CD4-positive, alpha-beta T cell treated with Interleukin-12 subunit alpha and Interleukin-12 subunit beta, for 1 hour (primary cell): ENCODE data around the gene DNAJC24.

ENCODE experiments used
- DNase-seq: peaks from one replicate; pipeline ENCODE4 v3.0.0-alpha.2; 2020

DNAJC24 gene

DNA sequence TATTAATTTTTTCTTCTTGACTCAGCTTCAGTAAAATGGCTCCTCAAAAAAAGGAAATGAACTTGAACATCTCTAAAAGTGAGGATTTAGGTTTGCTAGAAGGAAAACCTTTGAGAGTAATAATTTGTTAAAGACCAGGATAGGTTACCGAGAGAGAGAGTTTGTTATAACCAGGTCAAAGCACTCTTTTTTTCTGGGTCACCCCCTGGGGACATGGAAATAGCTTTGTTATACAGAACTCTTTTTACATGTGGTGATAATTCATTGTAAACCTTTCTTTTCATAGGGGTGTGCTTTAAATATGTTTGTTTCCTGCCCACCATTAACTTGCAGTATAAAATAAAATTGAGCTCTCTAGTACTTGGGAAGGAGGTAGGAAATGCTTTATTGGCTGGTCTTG is 47.7 kb downstream of the DNAJC24 start:
- DNase-seq: no peak

DNA sequence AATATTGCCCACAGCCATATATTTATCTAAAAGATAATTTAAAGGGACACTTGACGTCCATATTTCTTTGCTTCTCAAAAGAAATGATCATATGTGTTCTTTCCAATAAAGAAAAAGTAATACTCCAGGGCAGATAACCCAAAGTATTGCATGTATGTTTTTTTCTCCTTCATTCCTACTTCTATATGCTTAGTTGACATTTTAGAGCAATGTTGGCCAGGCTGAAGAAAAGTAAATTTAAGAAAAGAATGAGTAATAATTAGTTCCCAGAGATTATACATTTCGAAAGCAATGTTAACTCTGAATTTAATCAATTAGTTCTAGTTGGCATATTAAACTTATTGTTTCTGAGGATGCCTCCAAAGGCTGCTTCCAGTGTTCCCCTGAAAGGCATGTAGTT is 48.2 kb downstream of the DNAJC24 start:
- DNase-seq: no peak

DNA sequence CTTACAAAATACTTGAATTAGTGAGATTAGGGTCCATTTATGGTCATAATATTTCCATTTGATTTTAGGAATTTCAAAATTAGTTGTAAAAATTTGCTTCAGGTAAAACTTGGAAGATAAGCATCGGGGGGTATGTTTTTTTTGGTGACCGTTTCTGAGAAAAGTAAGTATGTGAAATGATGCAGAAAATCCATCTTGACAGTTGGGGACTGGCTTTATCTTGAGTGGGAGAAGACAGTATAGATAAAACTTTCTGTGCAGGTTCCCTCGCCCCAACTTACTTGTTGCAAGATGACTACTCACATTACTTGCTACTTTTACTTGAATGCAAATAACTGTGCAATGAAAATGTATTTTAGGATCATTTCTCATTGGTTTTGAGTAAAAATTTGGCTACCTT is 49.5 kb downstream of the DNAJC24 start:
- DNase-seq: no peak

DNA sequence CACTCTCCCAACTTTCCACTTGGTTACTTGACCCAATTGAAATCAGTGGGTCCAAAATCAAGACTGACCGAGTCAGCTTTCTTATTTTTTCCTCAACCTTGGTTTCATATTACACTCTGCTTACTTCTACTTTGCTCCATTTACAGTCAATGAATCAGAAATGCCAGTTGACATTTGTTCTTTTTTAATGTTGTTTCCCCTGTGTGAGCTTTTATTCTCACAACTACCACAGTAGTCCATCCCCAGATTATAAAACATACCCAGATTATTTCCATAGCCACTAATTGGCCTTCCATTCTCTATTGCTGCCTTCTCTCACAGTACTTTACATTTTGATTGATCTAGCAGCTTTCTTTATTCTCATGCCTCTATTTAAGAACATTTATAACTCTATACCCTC is 50.0 kb downstream of the DNAJC24 start:
- no peak for DNase-seq

DNA sequence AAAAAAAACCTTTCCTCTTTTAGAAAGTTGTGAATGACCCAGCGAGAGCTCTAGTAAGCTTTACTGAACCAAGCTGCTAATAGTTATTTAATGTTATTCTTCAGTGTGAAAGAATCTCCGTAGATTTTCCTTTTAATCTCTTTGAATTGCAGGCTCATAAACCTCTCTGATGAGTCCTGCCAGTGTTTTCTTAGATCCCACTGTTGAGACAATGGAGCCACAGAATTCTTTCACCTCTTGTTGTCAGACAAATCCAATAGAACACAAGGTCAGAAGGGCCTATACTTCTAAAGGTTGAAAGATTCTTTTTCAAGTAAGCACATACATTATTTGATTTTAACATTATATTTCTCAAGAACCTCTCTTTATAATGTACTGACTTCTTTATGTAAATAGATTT is 52.2 kb downstream of the DNAJC24 start:
- no peak for DNase-seq

DNA sequence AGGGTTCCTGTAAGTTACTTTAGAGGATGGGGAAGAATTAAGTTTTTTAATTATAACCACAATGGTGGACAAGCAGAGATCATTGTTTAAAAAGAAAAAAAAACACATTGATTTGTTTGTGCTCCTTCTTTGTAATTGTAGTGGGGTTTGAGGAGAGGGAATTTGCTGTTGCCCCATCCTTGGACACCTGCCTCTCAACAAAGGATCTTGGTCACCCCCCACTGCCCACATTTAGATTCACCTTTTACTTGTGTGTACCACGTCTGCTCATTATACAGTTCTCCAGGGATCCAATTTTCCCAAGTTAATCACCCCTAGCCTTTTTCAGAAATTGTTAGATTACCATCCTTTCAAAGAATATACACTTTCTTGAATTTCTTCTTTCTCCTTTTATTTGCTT is 53.0 kb downstream of the DNAJC24 start:
- DNase-seq: no peak

DNA sequence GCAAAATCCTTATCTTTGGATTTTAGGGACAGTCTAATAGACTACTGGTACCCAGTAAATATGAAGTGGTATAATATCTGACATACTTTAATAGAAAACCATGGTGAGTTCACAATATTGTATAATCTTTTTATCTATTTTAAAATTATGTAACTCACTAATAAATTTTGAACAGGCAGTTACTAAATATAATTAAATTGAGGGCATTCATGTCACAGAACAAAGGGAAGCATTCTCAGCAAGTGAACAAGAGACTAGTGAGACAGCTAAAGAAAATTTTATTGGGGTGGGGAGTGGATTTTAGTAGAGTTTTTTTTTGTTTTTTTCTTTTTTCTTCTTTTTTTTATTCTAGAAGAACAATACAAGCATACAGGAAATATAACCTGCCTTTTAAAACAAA is 55.0 kb downstream of the DNAJC24 start:
- DNase-seq: no peak

DNA sequence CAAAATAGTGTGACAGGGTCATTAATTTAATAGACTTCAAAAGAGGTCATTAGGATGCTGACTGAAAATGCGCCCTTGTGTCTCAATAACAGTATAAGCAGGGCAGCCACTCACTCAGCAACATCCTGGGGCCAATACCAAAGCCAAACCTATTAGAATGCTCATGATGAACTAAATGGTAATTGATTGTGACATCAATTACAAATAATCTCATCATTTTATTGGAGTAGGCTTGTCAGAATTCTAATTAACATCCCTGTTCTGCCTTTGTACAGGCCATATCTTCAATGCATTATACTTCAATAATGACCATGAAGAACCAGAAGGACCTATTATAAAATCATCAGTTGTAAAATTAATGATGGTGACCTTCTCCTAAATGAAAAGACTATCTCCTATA is 64.2 kb downstream of the DNAJC24 start:
- no peak for DNase-seq

DNA sequence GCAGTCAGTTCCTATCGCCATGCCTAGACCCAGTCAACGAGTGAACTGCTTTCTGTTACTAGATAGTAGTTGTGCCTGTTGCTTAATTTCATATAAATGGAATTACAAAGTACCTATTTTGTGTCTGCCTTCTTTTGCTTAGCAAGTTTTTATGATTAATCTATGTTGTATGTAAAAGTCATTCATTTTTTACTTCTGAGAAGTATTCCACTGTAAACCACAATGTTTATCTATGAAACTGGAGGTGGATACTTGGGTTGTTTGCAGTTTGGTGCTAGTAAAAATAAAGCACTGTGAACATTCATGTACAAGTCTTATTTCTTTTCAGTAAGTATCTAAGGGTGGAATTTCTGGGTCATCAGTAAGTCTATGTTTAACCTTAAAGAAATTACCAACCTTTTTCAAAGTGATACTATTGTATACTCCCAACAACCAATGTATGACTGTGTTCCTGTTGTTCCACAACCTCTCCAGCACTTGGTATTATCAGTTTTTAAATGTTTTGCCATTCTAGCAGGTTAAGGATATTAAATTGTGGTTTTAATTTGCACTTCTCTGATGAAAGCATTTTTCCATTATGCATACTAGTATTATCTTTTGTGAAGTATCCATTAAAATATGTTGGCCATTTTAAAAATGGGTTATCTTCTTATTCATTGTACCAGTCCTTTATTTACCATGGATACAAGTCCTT is 68.2 kb downstream of the DNAJC24 start:
- DNase-seq: no peak

DNA sequence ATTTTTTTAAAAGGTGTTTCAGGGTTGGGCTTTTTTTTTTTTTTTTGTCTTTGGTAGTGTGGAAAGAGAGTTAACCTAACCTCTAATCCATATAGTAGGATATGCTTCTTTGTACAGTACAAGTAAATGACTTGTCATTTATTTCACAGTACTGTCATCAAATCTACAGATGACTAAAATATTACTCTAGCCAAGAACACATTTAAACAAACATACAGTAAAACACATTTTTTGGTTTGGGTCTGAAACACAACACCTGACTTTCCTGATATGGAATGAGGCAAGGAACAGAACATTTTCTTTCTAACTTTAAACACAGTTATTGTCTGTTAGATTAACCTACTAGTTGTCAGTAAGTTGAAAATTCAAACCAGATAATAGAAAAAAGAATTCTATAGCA is 71.6 kb downstream of the DNAJC24 start:
- no peak for DNase-seq

DNA sequence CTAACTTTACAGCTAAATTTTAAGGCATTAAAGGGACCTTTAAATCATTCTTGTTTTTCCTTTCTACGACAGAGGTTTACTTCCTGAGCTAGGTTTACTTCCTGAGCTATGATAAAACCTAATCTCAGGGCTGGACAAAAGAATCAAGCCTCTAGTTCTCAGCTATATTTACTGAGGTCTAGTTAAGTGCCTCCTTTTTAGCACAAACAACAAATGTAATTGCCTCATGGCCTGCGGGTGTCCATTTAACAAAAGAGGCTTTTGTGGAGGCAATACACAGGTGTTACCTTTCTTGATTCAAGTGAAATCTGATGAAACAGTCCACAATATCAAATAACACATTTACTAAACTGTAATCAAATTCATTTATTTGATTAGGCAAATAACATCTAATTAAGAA is 72.4 kb downstream of the DNAJC24 start:
- DNase-seq: no peak

DNA sequence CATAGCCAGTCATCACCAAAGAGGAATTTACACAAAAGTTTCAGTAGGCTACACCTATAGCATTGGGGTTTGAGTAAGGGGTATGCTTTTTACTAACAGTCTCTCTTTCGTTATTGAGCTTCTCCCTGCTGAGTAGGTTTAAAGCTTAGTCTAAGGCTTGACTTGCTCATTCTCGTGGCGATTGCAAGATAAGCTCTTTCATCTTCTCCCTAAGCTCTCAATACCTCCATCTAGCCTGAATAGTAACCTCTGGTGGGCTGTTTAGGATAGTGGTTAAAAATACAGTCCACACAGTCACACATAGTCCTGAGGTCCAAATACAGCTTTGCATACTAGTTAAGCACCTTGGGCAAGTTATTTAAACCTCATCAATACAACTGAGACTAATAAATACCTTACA is 74.1 kb downstream of the DNAJC24 start:
- no peak for DNase-seq

DNA sequence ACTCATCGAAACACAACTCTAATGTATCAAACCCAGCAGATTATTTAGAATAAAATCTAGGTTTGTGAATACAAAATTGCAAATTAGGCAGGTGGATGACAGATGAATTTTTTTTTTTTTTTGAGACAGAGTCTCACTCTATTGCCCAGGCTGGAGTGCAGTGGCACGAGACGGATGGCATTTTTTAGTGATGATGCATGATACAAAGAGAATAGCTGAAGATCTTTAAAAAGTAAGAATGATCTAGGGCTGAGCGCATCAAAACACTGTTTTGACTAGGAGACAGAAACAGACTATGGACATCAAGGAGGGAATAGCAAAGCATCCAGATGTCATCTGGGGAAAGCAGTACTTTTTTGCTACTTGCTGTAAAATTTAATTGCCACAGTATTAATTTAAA is 76.0 kb downstream of the DNAJC24 start:
- DNase-seq: no peak

DNA sequence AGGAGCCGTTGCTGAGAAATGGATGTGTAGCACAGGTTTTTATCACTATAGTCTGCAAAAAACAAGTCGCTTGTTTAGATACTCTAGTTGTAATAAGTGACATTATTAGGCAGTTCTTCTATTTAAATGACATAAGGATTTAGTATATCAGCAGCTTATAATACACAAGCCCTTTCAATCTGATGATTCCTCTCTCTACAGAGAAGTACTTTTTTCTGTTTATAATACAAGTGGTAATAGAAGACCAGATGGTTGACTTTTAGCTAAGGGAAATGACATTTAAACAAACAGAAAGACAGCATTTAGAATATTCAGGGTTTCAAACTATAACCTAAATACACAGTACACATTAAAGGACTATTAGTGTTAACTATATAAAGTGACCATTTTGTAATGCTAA is 79.4 kb downstream of the DNAJC24 start:
- DNase-seq: no peak

DNA sequence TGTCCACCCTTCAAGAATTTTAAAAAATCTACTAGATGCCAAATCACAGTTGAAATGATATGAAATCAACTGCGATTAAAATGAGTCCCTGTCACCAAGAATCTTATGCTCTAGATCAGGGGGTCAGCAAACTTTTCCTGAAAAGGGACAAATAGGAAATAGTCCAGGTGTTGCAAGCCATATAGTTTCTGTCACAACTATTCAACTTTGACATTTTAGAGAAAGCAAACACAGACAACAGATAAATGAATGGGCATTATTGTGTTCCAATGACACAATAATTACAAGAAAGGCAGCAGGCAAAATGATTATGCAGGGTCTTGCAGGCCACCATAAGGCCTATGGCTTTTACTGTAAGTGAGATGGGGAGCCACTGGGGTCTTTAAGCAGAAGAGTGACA is 81.2 kb downstream of the DNAJC24 start:
- no peak for DNase-seq

DNA sequence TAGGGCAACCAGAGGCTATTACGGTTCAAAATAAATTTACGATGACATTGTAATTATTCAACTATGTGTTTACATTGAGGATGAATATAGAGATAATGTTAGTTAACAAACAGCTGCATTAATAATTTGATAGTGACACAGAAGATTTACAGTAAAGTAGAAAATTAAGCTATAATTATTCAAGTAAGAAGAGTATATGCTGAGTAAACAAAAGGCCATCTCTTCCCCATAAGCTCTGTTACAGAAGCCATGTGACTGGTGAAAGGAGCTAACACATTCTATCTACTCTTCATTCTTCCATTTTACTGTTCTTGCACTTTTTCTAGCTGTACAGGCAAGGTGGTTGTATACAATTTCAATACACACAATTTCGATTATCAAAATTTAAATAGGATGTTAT is 85.5 kb downstream of the DNAJC24 start:
- no peak for DNase-seq

DNA sequence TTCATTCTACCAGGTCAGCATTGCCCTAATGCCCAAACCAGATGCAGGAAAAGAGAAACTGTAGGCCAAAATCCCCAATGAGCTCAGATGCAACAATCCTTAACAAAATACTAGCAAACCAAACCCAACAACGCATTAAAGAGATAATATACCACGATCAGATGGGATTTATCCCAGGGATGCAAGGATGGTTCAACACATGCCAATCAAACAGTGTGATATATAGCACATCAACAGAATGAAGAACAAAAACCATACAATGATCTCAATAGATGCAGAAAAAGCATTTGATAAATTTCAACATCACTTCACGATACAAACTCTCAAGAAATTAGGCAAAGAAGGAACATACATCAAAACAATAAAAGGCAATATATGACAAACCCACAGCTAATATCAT is 94.8 kb downstream of the DNAJC24 start:
- no peak for DNase-seq

DNA sequence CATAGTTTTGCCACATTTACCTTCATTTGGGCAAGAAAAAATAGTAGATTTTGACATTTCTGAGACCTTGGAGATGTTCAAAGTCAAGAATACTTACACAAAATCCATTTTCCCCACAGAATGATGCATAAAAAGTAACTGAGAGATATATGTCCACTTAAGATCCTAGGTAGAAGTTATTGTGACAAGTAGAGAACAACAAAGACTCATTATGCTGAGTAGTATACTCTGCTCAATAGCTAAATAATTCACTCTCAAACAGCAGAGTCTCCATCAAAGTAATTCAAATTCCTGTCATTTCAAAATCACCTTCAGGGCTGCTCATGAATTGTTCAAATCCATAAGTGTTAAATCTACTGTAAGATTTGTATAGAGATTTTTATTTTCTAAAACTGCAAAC is 104.4 kb downstream of the DNAJC24 start:
- DNase-seq: no peak

DNA sequence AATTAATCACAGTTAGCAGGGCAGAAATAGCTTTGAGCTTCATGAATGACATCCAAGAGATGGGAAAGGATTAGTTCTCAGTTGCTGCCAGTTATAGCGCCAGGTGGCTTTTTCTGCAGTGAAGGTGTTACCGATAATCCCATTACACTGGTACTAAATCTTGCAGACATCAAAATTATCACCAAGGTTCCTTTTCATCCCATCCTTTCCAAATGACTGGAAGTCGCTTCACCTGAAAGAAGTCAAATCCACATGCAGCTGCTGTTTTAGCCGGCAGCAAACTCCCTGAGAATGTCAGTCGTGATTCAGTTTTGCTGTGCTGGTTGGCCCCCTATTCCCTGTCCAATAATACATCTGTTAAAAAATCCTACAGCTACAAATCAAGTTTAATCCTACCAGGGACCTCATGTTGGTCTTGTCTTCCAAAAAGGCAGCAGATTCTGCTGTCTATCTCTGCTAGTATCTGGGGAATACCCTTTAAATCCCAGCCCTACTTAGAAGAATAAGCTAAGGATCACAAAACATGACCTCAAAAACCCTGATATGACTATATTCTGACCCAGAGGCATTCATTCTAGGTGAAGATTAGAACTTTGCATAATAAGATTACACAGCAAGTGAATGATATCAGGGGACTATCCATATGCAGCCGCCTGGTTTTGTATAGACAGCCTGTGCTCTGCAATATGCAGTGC is 108.0 kb downstream of the DNAJC24 start:
- no peak for DNase-seq

DNA sequence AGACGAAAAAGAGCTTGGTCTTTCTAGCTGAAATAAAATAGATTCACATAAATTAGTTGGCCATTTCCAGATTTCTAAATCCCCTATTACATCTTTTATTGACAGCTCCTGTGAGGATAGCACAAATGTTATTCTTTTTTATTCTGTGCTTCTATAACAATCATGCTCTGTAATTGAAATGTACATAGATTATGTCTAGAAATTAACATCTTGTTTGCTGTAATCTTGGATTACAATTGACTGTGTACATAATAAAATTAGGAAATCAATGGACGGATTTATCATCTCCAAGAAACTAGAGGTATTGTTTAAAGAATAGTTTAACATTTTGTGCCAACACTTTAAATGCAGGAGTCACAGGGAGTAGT is 108.5 kb downstream of the DNAJC24 start:
- no peak for DNase-seq

DNA sequence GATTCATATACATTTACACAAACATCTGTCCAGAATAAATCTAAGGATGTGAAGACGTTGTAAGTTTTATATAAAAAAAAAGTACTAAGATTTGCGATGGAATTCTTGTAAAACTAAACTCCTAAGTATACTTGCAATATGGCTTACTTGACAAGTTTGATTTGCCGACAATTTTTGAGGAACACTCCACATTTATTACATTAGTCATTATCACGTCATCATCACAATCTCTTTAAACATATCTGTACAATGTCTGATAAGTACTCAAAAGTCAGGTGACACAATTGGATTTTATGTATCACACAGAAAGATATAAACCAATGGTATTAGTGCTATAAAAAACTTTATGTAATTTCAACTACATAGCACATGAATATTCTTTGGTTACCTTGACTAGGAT is 109.4 kb downstream of the DNAJC24 start:
- no peak for DNase-seq

DNA sequence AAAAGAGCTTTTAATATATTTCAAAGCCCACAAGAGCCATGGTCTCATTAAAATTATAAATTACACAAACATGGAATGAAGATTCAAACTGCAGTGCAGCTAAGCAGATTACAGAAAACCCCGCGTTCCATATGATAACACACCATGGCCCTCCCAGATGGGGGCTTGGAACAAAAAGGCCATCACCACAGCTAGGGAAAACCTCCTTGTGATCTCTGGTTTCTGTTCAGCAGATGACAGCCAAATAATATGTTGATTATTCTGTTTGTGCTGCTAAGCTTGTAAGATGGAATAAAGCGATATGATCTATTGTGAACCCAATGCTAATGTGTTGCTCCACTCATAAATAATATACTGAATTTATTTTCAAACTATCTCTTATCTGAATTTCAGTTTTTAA is 111.3 kb downstream of the DNAJC24 start:
- no peak for DNase-seq
